Neural cell (in vitro differentiated cells): ENCODE data around the gene DYNLRB1. TPM values are rescaled to one million over a fixed set of nuclear protein-coding genes. Genes with fewer than 3 reads are reported as not detected.

Experiments
- H2AFZ ChIP-seq: fragments of 200-600, 300-800 bp; sonication (generic), shearing (Covaris generic); 2 replicates; pipeline ENCODE4 v1.6.0; 2014; ENCODE audit warnings: low read depth, mild to moderate bottlenecking, antibody characterized with exemption, low read length, moderate library complexity
- H3F3A ChIP-seq: fragments of 200-600 bp; shearing (Covaris generic); 2 replicates; pipeline ENCODE4 v1.6.1; 2016; ENCODE audit warnings: mild to moderate bottlenecking, moderate library complexity, mixed read lengths, antibody characterized with exemption, low read length; ENCODE audit not compliant: insufficient read depth, poor library complexity, severe bottlenecking
- H3K27ac ChIP-seq: fragments of 200-600, 300-800 bp; sonication (generic), shearing (Covaris generic); 2 replicates; pipeline ENCODE4 v1.5.1; 2014; ENCODE audit warnings: mild to moderate bottlenecking, low read length, moderate library complexity
- H3K27me3 ChIP-seq: fragments of 300-800, 200-600 bp; sonication (generic), shearing (Covaris generic); 2 replicates; pipeline ENCODE4 v1.6.0; 2014; ENCODE audit warnings: mild to moderate bottlenecking, low read depth, low read length, moderate library complexity; ENCODE audit not compliant: insufficient read depth
- H3K36me3 ChIP-seq: fragments of 300-800, 200-600 bp; sonication (generic), shearing (Covaris generic); 2 replicates; pipeline ENCODE4 v1.5.1; 2014; ENCODE audit warnings: mild to moderate bottlenecking, antibody characterized with exemption, low read length, moderate library complexity; ENCODE audit not compliant: insufficient read depth
- H3K4me2 ChIP-seq: fragments of 300-800, 200-600 bp; sonication (generic), shearing (Covaris generic); 2 replicates; pipeline ENCODE4 v1.6.0; 2014; ENCODE audit warnings: mild to moderate bottlenecking, low read length
- H3K4me3 ChIP-seq: fragments of 300-800, 200-600 bp; sonication (generic), shearing (Covaris generic); 2 replicates; pipeline ENCODE4 v1.5.1; 2014; ENCODE audit warnings: mild to moderate bottlenecking, low read length, moderate library complexity
- H3K79me2 ChIP-seq: fragments of 200-600 bp; shearing (Covaris generic); replicated peaks from 2 replicates; pipeline ENCODE4 v1.6.0; 2014; ENCODE audit warnings: mild to moderate bottlenecking, low read length, moderate library complexity; ENCODE audit not compliant: insufficient read depth
- H3K9ac ChIP-seq: fragments of 300-800, 200-600 bp; sonication (generic), shearing (Covaris generic); 2 replicates; pipeline ENCODE4 v1.6.1; 2016; ENCODE audit warnings: mild to moderate bottlenecking, low read length, mixed read lengths
- H3K9me2 ChIP-seq: fragments of 200-600 bp; shearing (Covaris generic); 2 replicates; pipeline ENCODE4 v1.6.1; 2016; ENCODE audit warnings: mild to moderate bottlenecking, low read length, mixed read lengths; ENCODE audit not compliant: insufficient read depth
- H3K9me3 ChIP-seq: fragments of 200-600, 300-800 bp; sonication (generic), shearing (Covaris generic); 2 replicates; pipeline ENCODE4 v1.6.1; 2016; ENCODE audit warnings: mild to moderate bottlenecking, mixed run types, low read length, moderate library complexity, mixed read lengths
- H4K20me1 ChIP-seq: fragments of 200-600 bp; shearing (Covaris generic); 2 replicates; pipeline ENCODE4 v1.6.1; 2016; ENCODE audit warnings: mild to moderate bottlenecking, mixed run types; ENCODE audit not compliant: insufficient read depth
- CTCF ChIP-seq: fragments of 450-650 bp; IDR thresholded peaks from 2 replicates; pipeline ENCODE4 v1.5.1; 2014; ENCODE audit warnings: antibody characterized with exemption, mild to moderate bottlenecking, moderate library complexity; ENCODE audit not compliant: poor library complexity, severe bottlenecking
- EP300 ChIP-seq: fragments of 450-650 bp; conservative IDR thresholded peaks from 2 replicates; pipeline ENCODE4 v1.6.1; 2014; ENCODE audit warnings: antibody characterized with exemption, mild to moderate bottlenecking, moderate library complexity; ENCODE audit not compliant: poor library complexity, severe bottlenecking
- EZH2 ChIP-seq: fragments of 200-600, 300-800 bp; shearing (Covaris generic), sonication (generic); IDR thresholded peaks from 2 replicates; pipeline ENCODE4 v1.6.1; 2014; ENCODE audit warnings: antibody characterized with exemption, low read length, borderline replicate concordance, mild to moderate bottlenecking; ENCODE audit not compliant: insufficient read depth, poor library complexity, severe bottlenecking
- MXI1 ChIP-seq: fragments of 450-650 bp; conservative IDR thresholded peaks from 2 replicates; pipeline ENCODE4 v1.6.1; 2014; ENCODE audit warnings: antibody characterized with exemption, mild to moderate bottlenecking; ENCODE audit not compliant: poor library complexity, severe bottlenecking
- POLR2AphosphoS5 ChIP-seq: IDR thresholded peaks from 2 replicates; pipeline ENCODE4 v1.6.1; 2012
- RAD21 ChIP-seq: fragments of 450-650 bp; conservative IDR thresholded peaks from 2 replicates; pipeline ENCODE4 v1.6.1; 2014; ENCODE audit warnings: antibody characterized with exemption, mild to moderate bottlenecking, moderate library complexity
- SMC3 ChIP-seq: fragments of 450-650 bp; conservative IDR thresholded peaks from 2 replicates; pipeline ENCODE4 v1.6.1; 2014; ENCODE audit warnings: antibody characterized with exemption, mild to moderate bottlenecking, moderate library complexity; ENCODE audit not compliant: poor library complexity
- TAF1 ChIP-seq: IDR thresholded peaks from 2 replicates; pipeline ENCODE4 v1.6.1; 2012; ENCODE audit warnings: low read depth
- polyA minus RNA-seq: library from RNA; depleted of rRNA, polyadenylated mRNA; stranded (reverse); fragments of >200 nt; gene quantifications from 2 replicates; pipeline ENCODE4 v1.2.3, GENCODE V29; 2014
- polyA plus RNA-seq: library from polyadenylated mRNA; depleted of rRNA; stranded (reverse); fragments of >200 nt; gene quantifications from 2 replicates; pipeline ENCODE4 v1.2.3, GENCODE V29; 2014
- TF ChIP-seq, protein P1 (sequence below): IDR thresholded peaks from 2 replicates; pipeline ENCODE4 v1.6.1; 2012; ENCODE audit warnings: borderline replicate concordance

The DYNLRB1 gene
- 103 and 106 TPM in 2 replicates for polyA plus RNA-seq
- polyA minus RNA-seq = 34.3 and 51.2 TPM in 2 replicates

- Histone ChIP-seq H3K27me3 (no peaks in the 10 kb centered on the region), H3F3A (peaks cover 3% of the 10 kb centered on the region), H3K9me2 (no peaks in the 10 kb centered on the region), H3K4me3 (peak within 1 kb of the TSS; percentile 86), H3K36me3 (no peaks in the 10 kb centered on the region), H2AFZ (peak within 1 kb of the TSS; percentile 63), H4K20me1 (no peaks in the 10 kb centered on the region), H3K79me2 (peaks cover 38% of the 10 kb centered on the region), H3K27ac (peak within 1 kb of the TSS; percentile 85), H3K9ac (peak within 1 kb of the TSS; percentile 85), H3K9me3 (no peaks in the 10 kb centered on the region), H3K4me2 (peak within 1 kb of the TSS; percentile 76)
- TF ChIP-seq SMC3 = peak; percentile 17
- TF ChIP-seq POLR2AphosphoS5 = peak; percentile 94
- TF ChIP-seq, protein P1, sequence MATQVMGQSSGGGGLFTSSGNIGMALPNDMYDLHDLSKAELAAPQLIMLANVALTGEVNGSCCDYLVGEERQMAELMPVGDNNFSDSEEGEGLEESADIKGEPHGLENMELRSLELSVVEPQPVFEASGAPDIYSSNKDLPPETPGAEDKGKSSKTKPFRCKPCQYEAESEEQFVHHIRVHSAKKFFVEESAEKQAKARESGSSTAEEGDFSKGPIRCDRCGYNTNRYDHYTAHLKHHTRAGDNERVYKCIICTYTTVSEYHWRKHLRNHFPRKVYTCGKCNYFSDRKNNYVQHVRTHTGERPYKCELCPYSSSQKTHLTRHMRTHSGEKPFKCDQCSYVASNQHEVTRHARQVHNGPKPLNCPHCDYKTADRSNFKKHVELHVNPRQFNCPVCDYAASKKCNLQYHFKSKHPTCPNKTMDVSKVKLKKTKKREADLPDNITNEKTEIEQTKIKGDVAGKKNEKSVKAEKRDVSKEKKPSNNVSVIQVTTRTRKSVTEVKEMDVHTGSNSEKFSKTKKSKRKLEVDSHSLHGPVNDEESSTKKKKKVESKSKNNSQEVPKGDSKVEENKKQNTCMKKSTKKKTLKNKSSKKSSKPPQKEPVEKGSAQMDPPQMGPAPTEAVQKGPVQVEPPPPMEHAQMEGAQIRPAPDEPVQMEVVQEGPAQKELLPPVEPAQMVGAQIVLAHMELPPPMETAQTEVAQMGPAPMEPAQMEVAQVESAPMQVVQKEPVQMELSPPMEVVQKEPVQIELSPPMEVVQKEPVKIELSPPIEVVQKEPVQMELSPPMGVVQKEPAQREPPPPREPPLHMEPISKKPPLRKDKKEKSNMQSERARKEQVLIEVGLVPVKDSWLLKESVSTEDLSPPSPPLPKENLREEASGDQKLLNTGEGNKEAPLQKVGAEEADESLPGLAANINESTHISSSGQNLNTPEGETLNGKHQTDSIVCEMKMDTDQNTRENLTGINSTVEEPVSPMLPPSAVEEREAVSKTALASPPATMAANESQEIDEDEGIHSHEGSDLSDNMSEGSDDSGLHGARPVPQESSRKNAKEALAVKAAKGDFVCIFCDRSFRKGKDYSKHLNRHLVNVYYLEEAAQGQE = peak; percentile 100
- no peak for TF ChIP-seq CTCF
- TF ChIP-seq MXI1 = no peak
- peak; percentile 79 for TF ChIP-seq TAF1
- peak; percentile 34 for TF ChIP-seq EP300
- no peak for TF ChIP-seq RAD21
- no peak for TF ChIP-seq EZH2
Observed at GRCh38 chr20:34516247-34517113, at the start of gene DYNLRB1. Gene DYNLRB1, plus strand, starts transcription at chr20:34516422. Its CDS starts 37 bp downstream, at chr20:34516459.

- no peak overlapping the region for H3K9ac ChIP-seq
- no peak overlapping the region for H2AFZ ChIP-seq
- no peaks in the 10 kb centered on the region for H3K36me3 ChIP-seq
- H3K4me3 ChIP-seq = no peak overlapping the region
- H3K9me2 ChIP-seq = no peaks in the 10 kb centered on the region
- no peaks in the 10 kb centered on the region for H4K20me1 ChIP-seq
- no peak overlapping the region for H3K27ac ChIP-seq
- H3F3A ChIP-seq = no peaks in the 10 kb centered on the region
- H3K79me2 ChIP-seq = no peaks in the 10 kb centered on the region
- H3K27me3 ChIP-seq = no peaks in the 10 kb centered on the region
- H3K9me3 ChIP-seq = no peaks in the 10 kb centered on the region
- H3K4me2 ChIP-seq = no peak overlapping the region
- no peak for TF ChIP-seq MXI1
Observed at GRCh38 chr20:34468951-34469350, 47.3 kb upstream of the DYNLRB1 start.
